Kidney (tissue), 14 donors: ENCODE measurements around the gene TNRC6C. TPM values are rescaled to one million over a fixed set of nuclear protein-coding genes. Genes with fewer than 3 reads are reported as not detected.

Experiments used
- DNase-seq, 5 donors: peaks; one replicate each; pipeline ENCODE4 v3.0.0-alpha.2; 2013 to 2020
- FAIRE-seq: peaks from 2 replicates; lab custom pipeline; 2012; peaks lifted over from hg19 to GRCh38; lab: Jason Lieb, UNC
- H3K27ac ChIP-seq, 2 donors: one replicate each; pipeline ENCODE4 v1.7.0; 2013; ENCODE audit warnings: low read depth in 2 of 2, low read length in 2 of 2, inconsistent platforms in 1 of 2
- H3K27me3 ChIP-seq: one replicate; pipeline ENCODE4 v1.7.1; 2013; ENCODE audit warnings: low read length, inconsistent platforms; ENCODE audit not compliant: control insufficient read depth, insufficient read depth
- H3K36me3 ChIP-seq, 3 donors: one replicate each; pipeline versions ENCODE4 v1.7.0 to v1.7.1; 2013; ENCODE audit warnings: low read length in 3 of 3, control low read depth in 1 of 3, inconsistent platforms in 1 of 3; ENCODE audit not compliant: insufficient read depth in 3 of 3, control insufficient read depth in 2 of 3
- H3K4me1 ChIP-seq, 3 donors: one replicate each; pipeline versions ENCODE4 v1.7.0 to v1.7.1; 2013; ENCODE audit warnings: low read length in 3 of 3, inconsistent platforms in 1 of 3, low read depth in 1 of 3; ENCODE audit not compliant: control insufficient read depth in 2 of 3, insufficient read depth in 2 of 3
- H3K4me3 ChIP-seq, 3 donors: one replicate each; pipeline versions ENCODE4 v1.7.0 to v1.8.1; 2013; ENCODE audit warnings: low read length in 3 of 3, control low read depth in 1 of 3, inconsistent platforms in 1 of 3
- H3K9ac ChIP-seq, 3 donors: one replicate each; pipeline versions ENCODE4 v1.7.0 to v1.7.1; 2013; ENCODE audit warnings: low read length in 3 of 3, control low read depth in 1 of 3, inconsistent platforms in 1 of 3
- H3K9me3 ChIP-seq, 3 donors: one replicate each; pipeline versions ENCODE4 v1.7.0 to v1.7.1; 2013; ENCODE audit warnings: low read length in 3 of 3, control low read depth in 1 of 3, inconsistent platforms in 1 of 3; ENCODE audit not compliant: control insufficient read depth in 2 of 3, insufficient read depth in 1 of 3
- CTCF ChIP-seq: IDR thresholded peaks from 3 replicates; pipeline ENCODE4 v1.5.1; 2012; ENCODE audit warnings: mild to moderate bottlenecking, moderate library complexity, borderline replicate concordance; ENCODE audit not compliant: insufficient read depth; ENCODE audit errors: extremely low read depth
- intact Hi-C: fragments of 100-400 bp; cut with DNase I; formaldehyde crosslinking; loops from one replicate; pipeline ENCODE4 v1.11.1; 2022
- polyA plus RNA-seq: library from polyadenylated mRNA; stranded (reverse); fragments of 350-450 nt; fragmentation: Illumina TruSeq; extraction: RNeasy Lipid Tissue Mini Kit (QIAGEN cat#74804); gene quantifications from one replicate; pipeline ENCODE4 v1.2.3, GENCODE V29; 2014; ENCODE audit warnings: low read depth, low replicate concordance; ENCODE audit not compliant: insufficient read depth
- total RNA-seq: library from RNA; stranded (reverse); fragmentation: NEBNext Ultra II Directional; extraction: Animal tissue kit (Norgen Biotek cat#: 25700); gene quantifications from one replicate; pipeline ENCODE4 v1.2.1, GENCODE V29; 2021
- donor health status: control.
- donor health status: control.
- donor health status: control.
- donor health status: control.
- donor health status: control.
- donor health status: DM: yes; HTN: yes; CAD: no.
- donor health status: Normal renal cell carcinoma (clear cell type).

Gene TNRC6C
- total and polyA plus RNA-seq, 2 donors from 2014 or later, result 1.9 to 29.4 TPM

GRCh38 chr17:78019976-78020716 lies 61.6 kb downstream of the TNRC6C start:
- H3K9ac ChIP-seq, result no peak overlapping the region
- no peak overlapping the region for H3K4me3 ChIP-seq
- no peaks in the 10 kb centered on the region for H3K36me3 ChIP-seq
- no peaks in the 10 kb centered on the region for H3K9me3 ChIP-seq
- intact Hi-C loops, result loop anchor here (10.0 kb wide), 1 partner anchor 475 kb away; no protein-coding TSS in a partner anchor
- FAIRE-seq (no peak), DNase-seq (no peak)
- H3K27me3 ChIP-seq, result no peaks in the 10 kb centered on the region
- no peak for TF ChIP-seq CTCF
- H3K4me1 ChIP-seq, result no peaks in the 10 kb centered on the region
- no peak overlapping the region for H3K27ac ChIP-seq

GRCh38 chr17:78020717-78021108 lies 62.2 kb downstream of the TNRC6C start:
- Histone ChIP-seq H3K36me3 (no peaks in the 10 kb centered on the region), H3K4me1 (no peaks in the 10 kb centered on the region), H3K4me3 (no peak overlapping the region), H3K27ac (no peak overlapping the region), H3K27me3 (no peaks in the 10 kb centered on the region), H3K9ac (no peak overlapping the region), H3K9me3 (no peaks in the 10 kb centered on the region)
- FAIRE-seq (no peak), DNase-seq (no peak)
- no peak for TF ChIP-seq CTCF
- intact Hi-C loops, result no loop called here

- no peak for TF ChIP-seq CTCF
- Histone ChIP-seq H3K4me1 (no peaks in the 10 kb centered on the region), H3K36me3 (no peaks in the 10 kb centered on the region), H3K4me3 (no peak overlapping the region), H3K27ac (no peak overlapping the region), H3K9me3 (no peaks in the 10 kb centered on the region), H3K27me3 (no peaks in the 10 kb centered on the region), H3K9ac (no peak overlapping the region)
- FAIRE-seq, result no peak
- DNase-seq, result no peak
- intact Hi-C loops, result no loop called here
Measured at GRCh38 chr17:78022425-78022824, 63.9 kb downstream of the TNRC6C start.
